Umbilical cord (tissue), 2 donors: ENCODE measurements around the gene BAIAP2L2. TPM values are rescaled to one million over a fixed set of nuclear protein-coding genes. Genes with fewer than 3 reads are reported as not detected.
"Not testable (repeated sequence)": the region's sequence is repeated elsewhere in the genome, so short reads cannot be mapped to it uniquely, and the experiment has no call there.

Experiments
- DNase-seq: peaks from one replicate; pipeline ENCODE4 v3.0.0-alpha.2; 2015; ENCODE audit warnings: low spot score
- total RNA-seq: library from RNA; depleted of rRNA; stranded (reverse); fragments of >200 nt; gene quantifications from one replicate; pipeline ENCODE4 v1.2.3, GENCODE V29; 2014; ENCODE audit warnings: low replicate concordance; ENCODE audit not compliant: insufficient read depth

The BAIAP2L2 gene
- total RNA-seq, 1 donor from 2014 or later: not detected

GRCh38 chr22:38081636-38081940 lies 28.9 kb downstream of the BAIAP2L2 start:
- DNase-seq: no peak

- no peak for DNase-seq
Measured at GRCh38 chr22:38080850-38081635, 29.4 kb downstream of the BAIAP2L2 start.

- DNase-seq: no peak
Measured at GRCh38 chr22:38080474-38080849, 30.0 kb downstream of the BAIAP2L2 start.

- no peak for DNase-seq
Measured at GRCh38 chr22:38079804-38080203, 30.7 kb downstream of the BAIAP2L2 start.

- DNase-seq: not testable (repeated sequence)
Measured at GRCh38 chr22:38079208-38079607, 31.3 kb downstream of the BAIAP2L2 start.

- no peak for DNase-seq
Measured at GRCh38 chr22:38078046-38078840, 32.2 kb downstream of the BAIAP2L2 start.

- DNase-seq: no peak
Measured at GRCh38 chr22:38077595-38077994, 32.9 kb downstream of the BAIAP2L2 start.

- no peak for DNase-seq
Measured at GRCh38 chr22:38077096-38077495, 33.4 kb downstream of the BAIAP2L2 start.

- DNase-seq: no peak
Measured at GRCh38 chr22:38075961-38076360, 34.5 kb downstream of the BAIAP2L2 start.

GRCh38 chr22:38075105-38075825 lies 35.2 kb downstream of the BAIAP2L2 start:
- DNase-seq: no peak

- DNase-seq: peak; percentile 42
Measured at GRCh38 chr22:38074181-38075104, 36.0 kb downstream of the BAIAP2L2 start.

GRCh38 chr22:38073150-38074130 lies 37.0 kb downstream of the BAIAP2L2 start:
- no peak for DNase-seq

GRCh38 chr22:38072322-38073149 lies 37.9 kb downstream of the BAIAP2L2 start:
- DNase-seq: no peak

GRCh38 chr22:38071421-38072321 lies 38.8 kb downstream of the BAIAP2L2 start:
- DNase-seq: no peak

GRCh38 chr22:38070250-38070921 lies 40.1 kb downstream of the BAIAP2L2 start:
- DNase-seq: no peak

- peak; percentile 69 for DNase-seq
Measured at GRCh38 chr22:38069372-38070249, 40.9 kb downstream of the BAIAP2L2 start.
